Measurements from ENCODE around the gene PIP5K1A.
A peak's percentile ranks its signal among the peaks of the same experiment; 100 is the strongest.

Gene PIP5K1A

GRCh38 chr1:151237678-151238466, 39.5 kb downstream of the PIP5K1A start:
- DNase-seq (ENCODE audit: low read depth): peak; percentile 13
- TF ChIP-seq CTCF (IDR thresholded peaks at IDR 0.05; ENCODE audit: low read depth, low read length, missing control alignments): no peak
- H3K4me3 ChIP-seq (ENCODE audit: low read depth, low read length): no peak overlapping the region

- DNase-seq (ENCODE audit: low read depth): no peak
- H3K4me3 ChIP-seq (ENCODE audit: low read depth, low read length): no peak overlapping the region
- TF ChIP-seq CTCF (IDR thresholded peaks at IDR 0.05; ENCODE audit: low read depth, low read length, missing control alignments): no peak
Measured at GRCh38 chr1:151238467-151238739, 40.1 kb downstream of the PIP5K1A start.

- no peak for DNase-seq (ENCODE audit: low read depth)
Measured at GRCh38 chr1:151242442-151242841, 44.1 kb downstream of the PIP5K1A start.

GRCh38 chr1:151243683-151244216, 45.4 kb downstream of the PIP5K1A start:
- no peak for TF ChIP-seq CTCF (IDR thresholded peaks at IDR 0.05; ENCODE audit: low read depth, low read length, missing control alignments)

More at GRCh38 chr1:151242442-151242841, 44.1 kb downstream of the PIP5K1A start:
- TF ChIP-seq CTCF (IDR thresholded peaks at IDR 0.05; ENCODE audit: low read depth, low read length, missing control alignments): no peak
- no peak overlapping the region for H3K4me3 ChIP-seq (ENCODE audit: low read depth, low read length)

GRCh38 chr1:151246786-151247185, 48.4 kb downstream of the PIP5K1A start:
- TF ChIP-seq CTCF (IDR thresholded peaks at IDR 0.05; ENCODE audit: low read depth, low read length, missing control alignments): no peak
- no peak overlapping the region for H3K4me3 ChIP-seq (ENCODE audit: low read depth, low read length)
- no peak for DNase-seq (ENCODE audit: low read depth)

More at GRCh38 chr1:151243683-151244216, 45.4 kb downstream of the PIP5K1A start:
- no peak for DNase-seq (ENCODE audit: low read depth)
- no peak overlapping the region for H3K4me3 ChIP-seq (ENCODE audit: low read depth, low read length)

GRCh38 chr1:151251656-151252470, 53.5 kb downstream of the PIP5K1A start:
- peak; percentile 68 for DNase-seq (ENCODE audit: low read depth)
- TF ChIP-seq CTCF (IDR thresholded peaks at IDR 0.05; ENCODE audit: low read depth, low read length, missing control alignments): peak; percentile 80

More at GRCh38 chr1:151251656-151252470, 53.5 kb downstream of the PIP5K1A start:
- H3K4me3 ChIP-seq (ENCODE audit: low read depth, low read length): no peak overlapping the region
